DND-41 (cell line): ENCODE data around the gene TP63.

Experiments used
- ATAC-seq: fragments of 200-7000 bp; cut with Tn5 transposase; 3 replicates; pipeline ENCODE4 v1.9.1; 2021; ENCODE audit warnings: low read depth; ENCODE audit not compliant: insufficient read depth
- DNase-seq: peaks from one replicate; pipeline ENCODE4 v3.0.0-alpha.2; 2020
- H2AFZ ChIP-seq: 2 replicates; pipeline ENCODE4 v1.6.0; 2012; ENCODE audit warnings: low read depth, low read length
- H3K27ac ChIP-seq: 2 replicates; pipeline ENCODE4 v1.5.1; 2012; ENCODE audit warnings: low read length, inconsistent platforms
- H3K27me3 ChIP-seq: fragments of 200-600 bp; sonication (generic); 2 replicates; pipeline ENCODE4 v1.6.0; 2012; ENCODE audit warnings: low read length, mild to moderate bottlenecking, inconsistent platforms; ENCODE audit not compliant: insufficient read depth, poor library complexity
- H3K36me3 ChIP-seq: 2 replicates; pipeline ENCODE4 v1.5.1; 2012; ENCODE audit warnings: low read length, inconsistent platforms; ENCODE audit not compliant: insufficient read depth
- H3K4me1 ChIP-seq: 2 replicates; pipeline ENCODE4 v1.5.1; 2012; ENCODE audit warnings: mild to moderate bottlenecking, low read length; ENCODE audit not compliant: insufficient read depth
- H3K4me2 ChIP-seq: 2 replicates; pipeline ENCODE4 v1.6.0; 2012; ENCODE audit warnings: mild to moderate bottlenecking, moderate library complexity, low read length, inconsistent platforms; ENCODE audit not compliant: insufficient read depth
- H3K4me3 ChIP-seq, 2 experiments: fragments of 200-600 bp in 1 of 2; shearing (Covaris generic) in 1 of 2; 2 replicates each; pipeline ENCODE4 v1.5.1; 2012 to 2016; ENCODE audit warnings: inconsistent platforms in 2 of 2, low read length in 2 of 2, mild to moderate bottlenecking in 2 of 2, low read depth in 1 of 2, moderate library complexity in 1 of 2
- H3K79me2 ChIP-seq: 2 replicates; pipeline ENCODE4 v1.6.0; 2012; ENCODE audit warnings: low read length, inconsistent platforms; ENCODE audit not compliant: insufficient read depth
- H3K9ac ChIP-seq: 2 replicates; pipeline ENCODE4 v1.6.0; 2012; ENCODE audit warnings: low read depth, mild to moderate bottlenecking, inconsistent platforms, low read length, moderate library complexity
- H3K9me3 ChIP-seq: 2 replicates; pipeline ENCODE4 v1.5.1; 2012; ENCODE audit warnings: low read length, moderate library complexity, mild to moderate bottlenecking, inconsistent platforms; ENCODE audit not compliant: insufficient read depth, severe bottlenecking
- H4K20me1 ChIP-seq: 2 replicates; pipeline ENCODE4 v1.6.0; 2012; ENCODE audit warnings: low read length; ENCODE audit not compliant: insufficient read depth
- CTCF ChIP-seq: IDR thresholded peaks from 2 replicates; pipeline ENCODE4 v1.5.1; 2012; ENCODE audit warnings: borderline replicate concordance, low read length, moderate library complexity, mild to moderate bottlenecking; ENCODE audit not compliant: poor library complexity, severe bottlenecking; ENCODE audit errors: extremely low read depth
- EZH2 ChIP-seq: IDR thresholded peaks from 3 replicates; pipeline ENCODE4 v1.6.1; 2012; ENCODE audit warnings: borderline replicate concordance, low read depth, mild to moderate bottlenecking, moderate library complexity, low read length, inconsistent platforms; ENCODE audit not compliant: severe bottlenecking

Gene TP63

GRCh38 chr3:189860296-189860695 lies 229.1 kb downstream of the TP63 start:
- H3K4me3 ChIP-seq: no peak overlapping the region
- TF ChIP-seq EZH2: no peak
- TF ChIP-seq CTCF: no peak
- H3K79me2 ChIP-seq: no peaks in the 10 kb centered on the region
- H3K27me3 ChIP-seq: peaks cover 3% of the 10 kb centered on the region
- no peaks in the 10 kb centered on the region for H3K9me3 ChIP-seq
- no peak overlapping the region for H3K9ac ChIP-seq
- H3K4me1 ChIP-seq: no peaks in the 10 kb centered on the region
- no peak for ATAC-seq
- no peak overlapping the region for H3K4me2 ChIP-seq
- no peaks in the 10 kb centered on the region for H3K36me3 ChIP-seq
- H4K20me1 ChIP-seq: no peaks in the 10 kb centered on the region
- no peak overlapping the region for H2AFZ ChIP-seq
- no peak for DNase-seq
- H3K27ac ChIP-seq: no peak overlapping the region

DNA sequence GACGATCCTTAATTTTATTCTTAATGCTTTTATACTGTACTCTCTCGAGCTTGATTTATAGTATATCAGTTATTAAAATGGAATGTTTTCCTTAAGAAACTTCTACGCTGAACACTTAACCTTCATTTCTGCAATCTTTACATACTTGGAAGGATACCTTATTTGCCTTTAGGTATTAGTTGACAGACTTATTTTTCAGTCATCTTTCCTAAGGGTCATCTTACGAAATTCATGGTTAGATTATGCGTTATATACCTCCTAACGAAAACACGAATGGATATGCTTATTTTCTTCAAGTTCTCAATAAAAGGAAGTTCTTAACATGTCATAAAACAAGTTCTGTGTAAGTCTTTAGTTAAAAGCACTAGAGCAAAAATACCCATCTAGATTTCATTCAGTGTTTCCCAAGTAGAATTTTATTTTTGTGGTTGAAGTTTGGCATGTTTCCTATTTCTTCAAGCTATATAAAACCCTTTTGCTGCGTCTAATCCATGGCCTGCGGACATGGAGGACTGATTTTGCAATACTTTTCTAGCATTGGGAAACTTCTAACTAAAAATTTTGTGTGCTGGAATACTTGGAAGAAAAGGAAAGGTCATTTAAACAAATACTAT lies 231.3 kb downstream of the TP63 start:
- no peaks in the 10 kb centered on the region for H3K4me1 ChIP-seq
- no peaks in the 10 kb centered on the region for H3K36me3 ChIP-seq
- H3K9me3 ChIP-seq: no peaks in the 10 kb centered on the region
- no peak for TF ChIP-seq CTCF
- no peaks in the 10 kb centered on the region for H4K20me1 ChIP-seq
- H3K4me2 ChIP-seq: no peak overlapping the region
- no peaks in the 10 kb centered on the region for H3K79me2 ChIP-seq
- no peak overlapping the region for H3K4me3 ChIP-seq
- DNase-seq: no peak
- H2AFZ ChIP-seq: no peak overlapping the region
- H3K9ac ChIP-seq: no peak overlapping the region
- no peak for ATAC-seq
- peaks cover 3% of the 10 kb centered on the region for H3K27me3 ChIP-seq
- no peak overlapping the region for H3K27ac ChIP-seq

DNA sequence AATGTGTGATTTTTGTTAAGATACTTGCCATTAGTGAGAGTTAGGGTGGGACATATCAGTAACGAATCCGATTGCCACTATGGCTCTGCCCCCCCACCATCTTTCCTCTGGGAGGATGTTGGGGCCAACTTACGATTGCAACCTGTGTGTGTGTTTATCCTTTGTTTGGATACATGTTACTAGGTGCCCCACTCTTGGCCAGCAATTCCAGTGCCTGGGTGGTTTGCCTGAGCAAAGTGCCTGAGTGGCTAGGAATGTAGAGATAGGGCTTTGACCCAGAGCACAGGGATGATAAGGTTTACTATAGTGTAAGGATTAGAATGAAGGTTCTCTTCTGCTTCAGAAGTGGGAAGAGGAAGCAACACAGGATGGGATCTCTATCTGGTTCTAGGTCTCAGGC lies 231.8 kb downstream of the TP63 start:
- H2AFZ ChIP-seq: no peak overlapping the region
- H3K4me2 ChIP-seq: no peak overlapping the region
- H3K9ac ChIP-seq: no peak overlapping the region
- no peaks in the 10 kb centered on the region for H3K79me2 ChIP-seq
- no peaks in the 10 kb centered on the region for H3K9me3 ChIP-seq
- ATAC-seq (no peak), DNase-seq (no peak)
- H3K4me1 ChIP-seq: no peaks in the 10 kb centered on the region
- H3K27me3 ChIP-seq: peaks cover 3% of the 10 kb centered on the region
- H3K36me3 ChIP-seq: no peaks in the 10 kb centered on the region
- H3K27ac ChIP-seq: no peak overlapping the region
- no peaks in the 10 kb centered on the region for H4K20me1 ChIP-seq
- H3K4me3 ChIP-seq: no peak overlapping the region
- TF ChIP-seq CTCF: no peak
- TF ChIP-seq EZH2: no peak

- Histone ChIP-seq H3K4me2 (no peak overlapping the region), H3K4me1 (no peaks in the 10 kb centered on the region), H3K9me3 (no peaks in the 10 kb centered on the region), H3K4me3 (no peak overlapping the region), H3K27ac (no peak overlapping the region), H4K20me1 (no peaks in the 10 kb centered on the region), H3K79me2 (no peaks in the 10 kb centered on the region), H2AFZ (no peak overlapping the region), H3K27me3 (peaks cover 3% of the 10 kb centered on the region), H3K36me3 (no peaks in the 10 kb centered on the region), H3K9ac (no peak overlapping the region)
- TF ChIP-seq EZH2 (no peak), CTCF (no peak)
- ATAC-seq: no peak
- no peak for DNase-seq
These were observed 236.9 kb downstream of the TP63 start for GRCh38 chr3:189868061-189868460.
